Mucosa of descending colon (tissue), 3 donors: Measurements from ENCODE around the gene KLHL4. TPM values are rescaled to one million over a fixed set of nuclear protein-coding genes. Genes with fewer than 3 reads are reported as not detected.
"Not testable (repeated sequence)": the region's sequence is repeated elsewhere in the genome, so short reads cannot be mapped to it uniquely, and the experiment has no call there.

Experiments
- ATAC-seq: fragments of 200-7000 bp; cut with Tn5 transposase; one replicate; pipeline ENCODE4 v1.9.1; 2020; ENCODE audit warnings: mild to moderate bottlenecking, moderate library complexity
- DNase-seq, 3 donors: peaks; one replicate each; pipeline ENCODE4 v3.0.0-alpha.2; 2020
- H3K36me3 ChIP-seq: fragments of 200-600 bp; one replicate; pipeline ENCODE4 v1.8.0; 2021; ENCODE audit warnings: low read depth, mild to moderate bottlenecking
- H3K4me1 ChIP-seq: fragments of 200-600 bp; one replicate; pipeline ENCODE4 v1.8.0; 2021; ENCODE audit warnings: low read depth, mild to moderate bottlenecking
- H3K4me3 ChIP-seq: fragments of 200-600 bp; one replicate; pipeline ENCODE4 v1.8.0; 2021; ENCODE audit warnings: mild to moderate bottlenecking
- H3K9me3 ChIP-seq: fragments of 200-600 bp; one replicate; pipeline ENCODE4 v1.8.0; 2021; ENCODE audit warnings: mild to moderate bottlenecking
- CTCF ChIP-seq: fragments of 200-600 bp; IDR thresholded peaks from one replicate; pipeline ENCODE4 v1.8.0; 2022; ENCODE audit warnings: antibody characterized with exemption, mild to moderate bottlenecking
- intact Hi-C, 2 donors: fragments of 100-400 bp; cut with DNase I in 1 of 2; cut with micrococcal nuclease in 1 of 2; formaldehyde crosslinking; loops; one replicate each; pipeline versions ENCODE4 v1.11.0 to v1.11.1; 2022; cut with DNase I, micrococcal nuclease
- long read RNA-seq, 2 donors: library from polyadenylated mRNA; unstranded; transcript quantifications; one replicate each; pipeline ENCODE4 v2.0.0, GENCODE V29; 2019 to 2021
- total RNA-seq, 3 donors: library from RNA; stranded (reverse); fragmentation: NEBNext Ultra II Directional in 2 of 3; extraction: Animal tissue kit (Norgen Biotek cat#: 25700) in 2 of 3; gene quantifications; one replicate each; pipeline versions ENCODE4 v1.2.1 to v1.2.4, GENCODE V29; 2021 to 2023
- donor health status: DM: no; HTN: no; CAD: no; lungs with moderate emphysema.
- donor health status: DM: no; HTN: no; CAD: no.
- donor health status: DM: no; HTN: yes; CAD: no.

KLHL4 gene, protein sequence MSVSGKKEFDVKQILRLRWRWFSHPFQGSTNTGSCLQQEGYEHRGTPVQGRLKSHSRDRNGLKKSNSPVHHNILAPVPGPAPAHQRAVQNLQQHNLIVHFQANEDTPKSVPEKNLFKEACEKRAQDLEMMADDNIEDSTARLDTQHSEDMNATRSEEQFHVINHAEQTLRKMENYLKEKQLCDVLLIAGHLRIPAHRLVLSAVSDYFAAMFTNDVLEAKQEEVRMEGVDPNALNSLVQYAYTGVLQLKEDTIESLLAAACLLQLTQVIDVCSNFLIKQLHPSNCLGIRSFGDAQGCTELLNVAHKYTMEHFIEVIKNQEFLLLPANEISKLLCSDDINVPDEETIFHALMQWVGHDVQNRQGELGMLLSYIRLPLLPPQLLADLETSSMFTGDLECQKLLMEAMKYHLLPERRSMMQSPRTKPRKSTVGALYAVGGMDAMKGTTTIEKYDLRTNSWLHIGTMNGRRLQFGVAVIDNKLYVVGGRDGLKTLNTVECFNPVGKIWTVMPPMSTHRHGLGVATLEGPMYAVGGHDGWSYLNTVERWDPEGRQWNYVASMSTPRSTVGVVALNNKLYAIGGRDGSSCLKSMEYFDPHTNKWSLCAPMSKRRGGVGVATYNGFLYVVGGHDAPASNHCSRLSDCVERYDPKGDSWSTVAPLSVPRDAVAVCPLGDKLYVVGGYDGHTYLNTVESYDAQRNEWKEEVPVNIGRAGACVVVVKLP
- under 1 TPM; 0.35 to 0.58 (median 0.41) TPM for total RNA-seq
- long read RNA-seq, donor 1, partial matches to known transcripts = 0 of 2 reads
- long read RNA-seq, donor 1, other reads (novel, unspliced or antisense) = 2 of 2 reads
- long read RNA-seq, donor 2 = 0 reads

- Histone ChIP-seq H3K36me3 (no peaks in the 10 kb centered on the region), H3K4me1 (no peaks in the 10 kb centered on the region), H3K9me3 (no peaks in the 10 kb centered on the region), H3K4me3 (no peak within 1 kb of the TSS)
- ATAC-seq (no peak), DNase-seq (peak in 1 of 3 donors; percentile 1)
- TF ChIP-seq CTCF = no peak
- intact Hi-C loops = no loop called here
These were observed at the start of gene KLHL4 for GRCh38 chrX:87517571-87518141. KLHL4 (plus strand) TSS chrX:87517802; CDS start chrX:87517894, 92 bp downstream.

GRCh38 chrX:87468941-87469340 lies 48.7 kb upstream of the KLHL4 start:
- Histone ChIP-seq H3K4me1 (no peaks in the 10 kb centered on the region), H3K4me3 (no peak overlapping the region), H3K36me3 (no peaks in the 10 kb centered on the region), H3K9me3 (no peaks in the 10 kb centered on the region)
- TF ChIP-seq CTCF = no peak
- ATAC-seq = no peak
- intact Hi-C loops = no loop called here
- no peak for DNase-seq

GRCh38 chrX:87475793-87476192 lies 41.8 kb upstream of the KLHL4 start:
- DNase-seq = no peak
- intact Hi-C loops = no loop called here
- no peaks in the 10 kb centered on the region for H3K9me3 ChIP-seq
- ATAC-seq = no peak
- no peak for TF ChIP-seq CTCF
- no peaks in the 10 kb centered on the region for H3K4me1 ChIP-seq
- no peak overlapping the region for H3K4me3 ChIP-seq
- no peaks in the 10 kb centered on the region for H3K36me3 ChIP-seq

GRCh38 chrX:87478703-87479102 lies 38.9 kb upstream of the KLHL4 start:
- H3K9me3 ChIP-seq, intact Hi-C loops, ATAC-seq, H3K4me3 ChIP-seq, H3K36me3 ChIP-seq, H3K4me1 ChIP-seq, DNase-seq: not testable (repeated sequence)

DNA sequence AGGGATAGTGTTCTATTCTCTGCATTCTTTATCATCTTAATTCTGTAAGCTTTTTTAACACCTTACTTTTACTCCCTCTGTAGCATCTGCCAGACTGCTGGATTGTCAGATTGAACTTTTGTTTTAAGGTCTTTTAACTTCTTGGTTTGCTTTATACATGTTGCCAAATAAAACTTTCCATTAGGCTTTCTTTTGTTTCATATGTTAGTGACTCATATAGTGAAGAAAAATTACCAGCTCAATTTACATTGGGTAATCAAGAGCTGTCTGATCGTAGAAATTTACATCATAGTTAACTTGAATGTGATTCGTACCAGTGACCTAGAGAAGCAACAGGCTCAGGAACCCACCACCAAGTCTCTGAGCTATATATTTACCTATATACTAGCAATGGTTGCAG lies 28.5 kb upstream of the KLHL4 start:
- DNase-seq (no peak), ATAC-seq (no peak)
- no peak for TF ChIP-seq CTCF
- Histone ChIP-seq H3K36me3 (no peaks in the 10 kb centered on the region), H3K4me3 (no peak overlapping the region), H3K4me1 (no peaks in the 10 kb centered on the region), H3K9me3 (no peaks in the 10 kb centered on the region)
- intact Hi-C loops = no loop called here

- ATAC-seq (no peak), DNase-seq (no peak)
- H3K36me3 ChIP-seq = no peaks in the 10 kb centered on the region
- H3K4me1 ChIP-seq = no peaks in the 10 kb centered on the region
- no peak for TF ChIP-seq CTCF
- H3K4me3 ChIP-seq = no peak overlapping the region
- intact Hi-C loops = no loop called here
- no peaks in the 10 kb centered on the region for H3K9me3 ChIP-seq
These were observed 1.8 kb upstream of the KLHL4 start for GRCh38 chrX:87515836-87516235.
